ENCODE measurements around the gene UBAC1. TPM values are rescaled to one million over a fixed set of nuclear protein-coding genes. Genes with fewer than 3 reads are reported as not detected.

UBAC1 gene
- total and polyA plus RNA-seq, 9 of the 15 experiments (the other 6 are each of a cell fraction or from before 2014, with no cell fraction given) = 94.0 to 399 (median 228) TPM

DNA sequence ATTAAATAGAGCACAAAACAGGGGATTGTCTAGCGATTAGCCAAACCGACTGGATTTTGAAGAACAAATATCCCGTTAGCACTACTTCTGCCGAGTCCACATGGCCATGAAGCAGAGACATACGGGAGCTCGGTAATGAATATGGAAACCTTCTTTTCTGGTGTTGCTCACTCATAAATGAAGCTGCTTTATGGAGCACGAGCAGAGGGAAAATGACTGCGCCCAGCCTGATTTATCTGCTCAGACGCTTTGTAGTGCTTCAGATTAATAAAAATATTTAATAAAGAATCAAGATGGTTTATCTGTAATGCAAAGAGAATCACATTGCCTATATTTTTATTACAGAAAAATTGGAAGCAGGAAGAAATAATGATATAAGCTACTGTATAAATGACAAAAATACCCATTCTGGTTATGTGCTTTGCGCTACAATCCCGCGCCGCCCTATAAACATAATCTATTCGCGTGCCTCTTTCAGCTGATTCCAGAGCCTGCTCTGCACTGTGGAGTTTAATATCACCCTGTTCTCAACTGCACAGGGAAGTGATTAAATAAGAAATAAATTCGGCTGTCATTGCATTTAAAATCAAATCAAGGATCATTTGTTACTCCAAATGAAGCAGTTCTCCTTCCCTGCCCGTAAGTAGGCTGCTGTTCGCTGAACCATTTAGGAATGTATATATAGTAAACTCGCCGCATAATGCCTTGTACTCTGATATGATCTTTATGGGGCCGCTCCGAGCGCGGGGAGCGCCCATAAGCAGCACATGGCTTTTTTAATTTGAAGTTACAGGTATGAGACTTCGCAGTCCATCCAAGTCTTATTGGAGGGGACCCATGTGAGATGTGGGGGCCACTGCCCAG, 22.3 kb upstream of the UBAC1 start (continued):
- TF ChIP-seq, protein P1, sequence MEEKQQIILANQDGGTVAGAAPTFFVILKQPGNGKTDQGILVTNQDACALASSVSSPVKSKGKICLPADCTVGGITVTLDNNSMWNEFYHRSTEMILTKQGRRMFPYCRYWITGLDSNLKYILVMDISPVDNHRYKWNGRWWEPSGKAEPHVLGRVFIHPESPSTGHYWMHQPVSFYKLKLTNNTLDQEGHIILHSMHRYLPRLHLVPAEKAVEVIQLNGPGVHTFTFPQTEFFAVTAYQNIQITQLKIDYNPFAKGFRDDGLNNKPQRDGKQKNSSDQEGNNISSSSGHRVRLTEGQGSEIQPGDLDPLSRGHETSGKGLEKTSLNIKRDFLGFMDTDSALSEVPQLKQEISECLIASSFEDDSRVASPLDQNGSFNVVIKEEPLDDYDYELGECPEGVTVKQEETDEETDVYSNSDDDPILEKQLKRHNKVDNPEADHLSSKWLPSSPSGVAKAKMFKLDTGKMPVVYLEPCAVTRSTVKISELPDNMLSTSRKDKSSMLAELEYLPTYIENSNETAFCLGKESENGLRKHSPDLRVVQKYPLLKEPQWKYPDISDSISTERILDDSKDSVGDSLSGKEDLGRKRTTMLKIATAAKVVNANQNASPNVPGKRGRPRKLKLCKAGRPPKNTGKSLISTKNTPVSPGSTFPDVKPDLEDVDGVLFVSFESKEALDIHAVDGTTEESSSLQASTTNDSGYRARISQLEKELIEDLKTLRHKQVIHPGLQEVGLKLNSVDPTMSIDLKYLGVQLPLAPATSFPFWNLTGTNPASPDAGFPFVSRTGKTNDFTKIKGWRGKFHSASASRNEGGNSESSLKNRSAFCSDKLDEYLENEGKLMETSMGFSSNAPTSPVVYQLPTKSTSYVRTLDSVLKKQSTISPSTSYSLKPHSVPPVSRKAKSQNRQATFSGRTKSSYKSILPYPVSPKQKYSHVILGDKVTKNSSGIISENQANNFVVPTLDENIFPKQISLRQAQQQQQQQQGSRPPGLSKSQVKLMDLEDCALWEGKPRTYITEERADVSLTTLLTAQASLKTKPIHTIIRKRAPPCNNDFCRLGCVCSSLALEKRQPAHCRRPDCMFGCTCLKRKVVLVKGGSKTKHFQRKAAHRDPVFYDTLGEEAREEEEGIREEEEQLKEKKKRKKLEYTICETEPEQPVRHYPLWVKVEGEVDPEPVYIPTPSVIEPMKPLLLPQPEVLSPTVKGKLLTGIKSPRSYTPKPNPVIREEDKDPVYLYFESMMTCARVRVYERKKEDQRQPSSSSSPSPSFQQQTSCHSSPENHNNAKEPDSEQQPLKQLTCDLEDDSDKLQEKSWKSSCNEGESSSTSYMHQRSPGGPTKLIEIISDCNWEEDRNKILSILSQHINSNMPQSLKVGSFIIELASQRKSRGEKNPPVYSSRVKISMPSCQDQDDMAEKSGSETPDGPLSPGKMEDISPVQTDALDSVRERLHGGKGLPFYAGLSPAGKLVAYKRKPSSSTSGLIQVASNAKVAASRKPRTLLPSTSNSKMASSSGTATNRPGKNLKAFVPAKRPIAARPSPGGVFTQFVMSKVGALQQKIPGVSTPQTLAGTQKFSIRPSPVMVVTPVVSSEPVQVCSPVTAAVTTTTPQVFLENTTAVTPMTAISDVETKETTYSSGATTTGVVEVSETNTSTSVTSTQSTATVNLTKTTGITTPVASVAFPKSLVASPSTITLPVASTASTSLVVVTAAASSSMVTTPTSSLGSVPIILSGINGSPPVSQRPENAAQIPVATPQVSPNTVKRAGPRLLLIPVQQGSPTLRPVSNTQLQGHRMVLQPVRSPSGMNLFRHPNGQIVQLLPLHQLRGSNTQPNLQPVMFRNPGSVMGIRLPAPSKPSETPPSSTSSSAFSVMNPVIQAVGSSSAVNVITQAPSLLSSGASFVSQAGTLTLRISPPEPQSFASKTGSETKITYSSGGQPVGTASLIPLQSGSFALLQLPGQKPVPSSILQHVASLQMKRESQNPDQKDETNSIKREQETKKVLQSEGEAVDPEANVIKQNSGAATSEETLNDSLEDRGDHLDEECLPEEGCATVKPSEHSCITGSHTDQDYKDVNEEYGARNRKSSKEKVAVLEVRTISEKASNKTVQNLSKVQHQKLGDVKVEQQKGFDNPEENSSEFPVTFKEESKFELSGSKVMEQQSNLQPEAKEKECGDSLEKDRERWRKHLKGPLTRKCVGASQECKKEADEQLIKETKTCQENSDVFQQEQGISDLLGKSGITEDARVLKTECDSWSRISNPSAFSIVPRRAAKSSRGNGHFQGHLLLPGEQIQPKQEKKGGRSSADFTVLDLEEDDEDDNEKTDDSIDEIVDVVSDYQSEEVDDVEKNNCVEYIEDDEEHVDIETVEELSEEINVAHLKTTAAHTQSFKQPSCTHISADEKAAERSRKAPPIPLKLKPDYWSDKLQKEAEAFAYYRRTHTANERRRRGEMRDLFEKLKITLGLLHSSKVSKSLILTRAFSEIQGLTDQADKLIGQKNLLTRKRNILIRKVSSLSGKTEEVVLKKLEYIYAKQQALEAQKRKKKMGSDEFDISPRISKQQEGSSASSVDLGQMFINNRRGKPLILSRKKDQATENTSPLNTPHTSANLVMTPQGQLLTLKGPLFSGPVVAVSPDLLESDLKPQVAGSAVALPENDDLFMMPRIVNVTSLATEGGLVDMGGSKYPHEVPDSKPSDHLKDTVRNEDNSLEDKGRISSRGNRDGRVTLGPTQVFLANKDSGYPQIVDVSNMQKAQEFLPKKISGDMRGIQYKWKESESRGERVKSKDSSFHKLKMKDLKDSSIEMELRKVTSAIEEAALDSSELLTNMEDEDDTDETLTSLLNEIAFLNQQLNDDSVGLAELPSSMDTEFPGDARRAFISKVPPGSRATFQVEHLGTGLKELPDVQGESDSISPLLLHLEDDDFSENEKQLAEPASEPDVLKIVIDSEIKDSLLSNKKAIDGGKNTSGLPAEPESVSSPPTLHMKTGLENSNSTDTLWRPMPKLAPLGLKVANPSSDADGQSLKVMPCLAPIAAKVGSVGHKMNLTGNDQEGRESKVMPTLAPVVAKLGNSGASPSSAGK (IDR thresholded peaks at IDR 0.05) = peak; percentile 88
- TF ChIP-seq, protein P2, sequence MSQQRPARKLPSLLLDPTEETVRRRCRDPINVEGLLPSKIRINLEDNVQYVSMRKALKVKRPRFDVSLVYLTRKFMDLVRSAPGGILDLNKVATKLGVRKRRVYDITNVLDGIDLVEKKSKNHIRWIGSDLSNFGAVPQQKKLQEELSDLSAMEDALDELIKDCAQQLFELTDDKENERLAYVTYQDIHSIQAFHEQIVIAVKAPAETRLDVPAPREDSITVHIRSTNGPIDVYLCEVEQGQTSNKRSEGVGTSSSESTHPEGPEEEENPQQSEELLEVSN (IDR thresholded peaks at IDR 0.05; ENCODE audit: borderline replicate concordance in 1 of 2, extremely low read depth in 1 of 2, insufficient read depth in 1 of 2, insufficient read length in 1 of 2, low read depth in 1 of 2, low read length in 1 of 2, poor library complexity in 1 of 2, severe bottlenecking in 1 of 2) = peak; percentile 54 to 96
- TF ChIP-seq CXXC5 (CRISPR knock-in tag; IDR thresholded peaks at IDR 0.05) (peak; percentile 76), MAFG (tag; conservative IDR thresholded peaks at IDR 0.05) (no peak), L3MBTL2 (IDR thresholded peaks at IDR 0.05) (peak; percentile 96)
- TF ChIP-seq, protein P3, sequence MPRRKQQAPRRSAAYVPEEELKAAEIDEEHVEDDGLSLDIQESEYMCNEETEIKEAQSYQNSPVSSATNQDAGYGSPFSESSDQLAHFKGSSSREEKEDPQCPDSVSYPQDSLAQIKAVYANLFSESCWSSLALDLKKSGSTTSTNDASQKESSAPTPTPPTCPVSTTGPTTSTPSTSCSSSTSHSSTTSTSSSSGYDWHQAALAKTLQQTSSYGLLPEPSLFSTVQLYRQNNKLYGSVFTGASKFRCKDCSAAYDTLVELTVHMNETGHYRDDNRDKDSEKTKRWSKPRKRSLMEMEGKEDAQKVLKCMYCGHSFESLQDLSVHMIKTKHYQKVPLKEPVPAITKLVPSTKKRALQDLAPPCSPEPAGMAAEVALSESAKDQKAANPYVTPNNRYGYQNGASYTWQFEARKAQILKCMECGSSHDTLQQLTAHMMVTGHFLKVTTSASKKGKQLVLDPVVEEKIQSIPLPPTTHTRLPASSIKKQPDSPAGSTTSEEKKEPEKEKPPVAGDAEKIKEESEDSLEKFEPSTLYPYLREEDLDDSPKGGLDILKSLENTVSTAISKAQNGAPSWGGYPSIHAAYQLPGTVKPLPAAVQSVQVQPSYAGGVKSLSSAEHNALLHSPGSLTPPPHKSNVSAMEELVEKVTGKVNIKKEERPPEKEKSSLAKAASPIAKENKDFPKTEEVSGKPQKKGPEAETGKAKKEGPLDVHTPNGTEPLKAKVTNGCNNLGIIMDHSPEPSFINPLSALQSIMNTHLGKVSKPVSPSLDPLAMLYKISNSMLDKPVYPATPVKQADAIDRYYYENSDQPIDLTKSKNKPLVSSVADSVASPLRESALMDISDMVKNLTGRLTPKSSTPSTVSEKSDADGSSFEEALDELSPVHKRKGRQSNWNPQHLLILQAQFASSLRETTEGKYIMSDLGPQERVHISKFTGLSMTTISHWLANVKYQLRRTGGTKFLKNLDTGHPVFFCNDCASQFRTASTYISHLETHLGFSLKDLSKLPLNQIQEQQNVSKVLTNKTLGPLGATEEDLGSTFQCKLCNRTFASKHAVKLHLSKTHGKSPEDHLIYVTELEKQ (CRISPR knock-in tag; IDR thresholded peaks at IDR 0.05) = no peak
- TF ChIP-seq, protein P4, sequence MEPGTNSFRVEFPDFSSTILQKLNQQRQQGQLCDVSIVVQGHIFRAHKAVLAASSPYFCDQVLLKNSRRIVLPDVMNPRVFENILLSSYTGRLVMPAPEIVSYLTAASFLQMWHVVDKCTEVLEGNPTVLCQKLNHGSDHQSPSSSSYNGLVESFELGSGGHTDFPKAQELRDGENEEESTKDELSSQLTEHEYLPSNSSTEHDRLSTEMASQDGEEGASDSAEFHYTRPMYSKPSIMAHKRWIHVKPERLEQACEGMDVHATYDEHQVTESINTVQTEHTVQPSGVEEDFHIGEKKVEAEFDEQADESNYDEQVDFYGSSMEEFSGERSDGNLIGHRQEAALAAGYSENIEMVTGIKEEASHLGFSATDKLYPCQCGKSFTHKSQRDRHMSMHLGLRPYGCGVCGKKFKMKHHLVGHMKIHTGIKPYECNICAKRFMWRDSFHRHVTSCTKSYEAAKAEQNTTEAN (CRISPR knock-in tag; IDR thresholded peaks at IDR 0.05) = no peak
